GM23338 (cell line): ENCODE results near the gene TENT5C. TPM values are rescaled to one million over a fixed set of nuclear protein-coding genes. Genes with fewer than 3 reads are reported as not detected.

Experiments
- EZH2 ChIP-seq: fragments of 200-600 bp; sonication (generic); IDR thresholded peaks from one replicate; pipeline ENCODE4 v1.8.0; 2017; ENCODE audit warnings: antibody characterized with exemption, mild to moderate bottlenecking, low read depth; ENCODE audit not compliant: unreplicated experiment
- EZH2phosphoT487 ChIP-seq: fragments of 200-600 bp; sonication (generic); IDR thresholded peaks from one replicate; pipeline ENCODE4 v1.8.1; 2018; ENCODE audit warnings: antibody characterized with exemption; ENCODE audit not compliant: unreplicated experiment
- JUNB ChIP-seq: IDR thresholded peaks from one replicate; pipeline ENCODE4 v1.6.1; 2016; ENCODE audit warnings: antibody characterized with exemption; ENCODE audit not compliant: unreplicated experiment
- ZNF331 ChIP-seq: fragments of 250-450 bp; sonication (Bioruptor Pico); IDR thresholded peaks from 2 replicates; pipeline ENCODE4 v1.5.0; 2020; ENCODE audit warnings: low read depth, mild to moderate bottlenecking, moderate library complexity
- polyA plus RNA-seq: library from polyadenylated mRNA; unstranded; fragments of >200 nt; fragmentation: Nextera tagmentation; extraction: Ambion mirVana; gene quantifications from 2 replicates; pipeline ENCODE4 v1.2.1, GENCODE V29; 2016
- total RNA-seq: library from RNA; depleted of rRNA; stranded (reverse); fragments of >200 nt; shearing (Covaris generic); gene quantifications from 2 replicates; pipeline ENCODE4 v1.2.3, GENCODE V29; 2014; rRNA removed

TENT5C gene
- total and polyA plus RNA-seq, 2 experiments from 2014 or later = 0.23 to 0.80 TPM

DNA sequence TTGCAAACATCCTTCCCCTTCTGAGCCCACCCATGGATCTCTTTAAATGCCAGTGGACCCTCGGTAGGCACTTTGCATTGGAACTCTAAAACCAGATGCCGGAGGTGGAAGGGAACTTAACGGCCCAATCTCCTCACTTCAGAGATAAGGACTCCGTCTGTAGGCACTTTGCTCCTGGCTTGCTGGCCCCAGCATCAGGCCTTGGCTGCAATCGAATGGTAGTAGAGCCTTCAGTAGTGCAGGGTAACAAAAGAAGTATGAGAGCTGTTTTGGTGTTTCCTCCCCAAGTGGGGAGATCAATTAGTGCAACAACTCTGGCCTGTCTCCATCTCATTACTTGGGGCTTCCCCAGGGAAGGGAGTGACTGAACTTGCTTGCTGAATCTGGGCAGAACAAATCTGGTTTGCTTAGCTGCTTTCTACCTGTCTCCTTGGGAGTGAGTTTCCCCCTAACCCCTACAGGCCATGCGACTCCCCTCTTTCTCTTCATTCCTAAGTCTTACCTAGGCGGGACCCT is 70.8 kb downstream of the TENT5C start (continued):
- TF ChIP-seq JUNB (no peak), EZH2phosphoT487 (no peak), EZH2 (no peak), ZNF331 (CRISPR knock-in tag) (no peak)

Other genes starting within 250 kb of the TENT5C start
- 16.9 and 18.6 TPM in 2 replicates for gene MAN1A2, start 238.6 kb upstream of the TENT5C start, total RNA-seq
- 19.4 and 22.2 TPM in 2 replicates for gene MAN1A2, start 238.6 kb upstream of the TENT5C start, polyA plus RNA-seq